ENCODE data around the gene CD38. TPM values are rescaled to one million over a fixed set of nuclear protein-coding genes. Genes with fewer than 3 reads are reported as not detected.
A peak's percentile ranks its signal among the peaks of the same experiment; 100 is the strongest.

CD38 gene
- total RNA-seq, 3 donors from 2014 or later: 2.0 to 47.2 (median 2.6) TPM

DNA sequence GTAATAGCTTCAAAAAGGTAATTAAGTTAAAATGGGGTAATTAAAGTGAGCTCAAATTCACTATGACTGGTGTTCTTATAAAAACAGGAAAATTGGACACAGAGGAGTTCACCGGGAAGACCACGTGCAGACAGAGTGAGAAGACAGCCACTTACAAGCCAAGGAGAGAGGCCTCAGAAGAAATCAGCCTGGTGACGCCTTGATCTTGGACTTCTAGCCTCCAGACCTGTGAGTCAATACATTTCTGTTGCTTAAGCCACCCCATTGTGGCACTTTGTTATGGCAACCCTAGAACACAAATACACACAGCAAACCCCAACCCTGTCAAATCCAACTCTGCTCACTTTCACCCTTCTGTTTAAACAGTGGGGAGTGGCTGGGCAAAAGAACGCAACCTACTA lies 4.1 kb upstream of the CD38 start:
- Histone ChIP-seq H3K27me3 (no peaks in the 10 kb centered on the region), H3K36me3 (no peaks in the 10 kb centered on the region), H3K4me1 (peaks cover 0 to 2% of the 10 kb centered on the region in 2 donors), H3K4me3 (no peak overlapping the region), H3K27ac (no peak overlapping the region), H3K9me3 (no peaks in the 10 kb centered on the region)
- intact Hi-C loops (cut with DNase I; ENCODE audit: low total_unique reads): no loop called here
- no peak for TF ChIP-seq POLR2A (IDR thresholded peaks at IDR 0.05)
- no peak for TF ChIP-seq POLR2AphosphoS5 (IDR thresholded peaks at IDR 0.05)
- TF ChIP-seq, protein P1, sequence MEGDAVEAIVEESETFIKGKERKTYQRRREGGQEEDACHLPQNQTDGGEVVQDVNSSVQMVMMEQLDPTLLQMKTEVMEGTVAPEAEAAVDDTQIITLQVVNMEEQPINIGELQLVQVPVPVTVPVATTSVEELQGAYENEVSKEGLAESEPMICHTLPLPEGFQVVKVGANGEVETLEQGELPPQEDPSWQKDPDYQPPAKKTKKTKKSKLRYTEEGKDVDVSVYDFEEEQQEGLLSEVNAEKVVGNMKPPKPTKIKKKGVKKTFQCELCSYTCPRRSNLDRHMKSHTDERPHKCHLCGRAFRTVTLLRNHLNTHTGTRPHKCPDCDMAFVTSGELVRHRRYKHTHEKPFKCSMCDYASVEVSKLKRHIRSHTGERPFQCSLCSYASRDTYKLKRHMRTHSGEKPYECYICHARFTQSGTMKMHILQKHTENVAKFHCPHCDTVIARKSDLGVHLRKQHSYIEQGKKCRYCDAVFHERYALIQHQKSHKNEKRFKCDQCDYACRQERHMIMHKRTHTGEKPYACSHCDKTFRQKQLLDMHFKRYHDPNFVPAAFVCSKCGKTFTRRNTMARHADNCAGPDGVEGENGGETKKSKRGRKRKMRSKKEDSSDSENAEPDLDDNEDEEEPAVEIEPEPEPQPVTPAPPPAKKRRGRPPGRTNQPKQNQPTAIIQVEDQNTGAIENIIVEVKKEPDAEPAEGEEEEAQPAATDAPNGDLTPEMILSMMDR (IDR thresholded peaks at IDR 0.05): no peak
- no peak for DNase-seq (ENCODE audit: low spot score in 2 of 2)

DNA sequence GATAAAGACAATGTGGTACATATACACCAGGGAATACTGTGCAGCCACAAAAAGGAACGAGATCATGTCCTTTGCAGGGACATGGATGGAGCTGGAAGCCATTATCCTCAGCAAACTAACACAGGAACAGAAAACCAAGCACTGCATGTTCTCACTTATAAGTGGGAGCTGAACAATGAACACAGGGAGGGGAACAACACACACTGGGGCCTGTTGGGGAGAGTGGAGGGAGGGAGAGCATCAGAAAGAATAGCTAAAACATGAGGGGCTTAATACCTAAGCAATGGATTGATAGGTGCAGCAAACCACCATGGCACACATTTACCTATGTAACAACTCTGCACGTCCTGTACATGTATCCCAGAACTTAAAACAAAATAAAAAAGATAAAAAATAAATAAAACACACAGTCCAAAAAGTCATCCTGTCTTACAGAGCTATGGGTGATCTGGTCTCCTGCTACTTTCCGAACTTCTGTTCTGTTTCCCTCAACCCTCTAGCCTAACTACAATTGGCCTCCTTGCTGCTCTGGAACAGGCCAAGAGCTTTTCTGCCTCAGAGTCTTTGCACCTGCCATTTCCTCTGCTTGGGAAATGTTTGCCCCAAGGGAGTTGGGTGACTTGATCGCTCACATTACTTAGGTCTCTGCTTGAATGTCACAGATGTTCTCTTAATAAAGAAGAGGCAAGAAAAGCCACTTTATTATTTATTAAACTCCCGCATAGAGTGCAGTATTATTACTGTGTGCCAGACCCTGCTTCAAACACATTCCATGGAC lies 1.1 kb upstream of the CD38 start:
- TF ChIP-seq POLR2AphosphoS5 (IDR thresholded peaks at IDR 0.05) (no peak), POLR2A (IDR thresholded peaks at IDR 0.05) (no peak)
- TF ChIP-seq, protein P1 (IDR thresholded peaks at IDR 0.05): no peak
- Histone ChIP-seq H3K4me1 (peaks cover 0 to 9% of the 10 kb centered on the region in 2 donors), H3K4me3 (no peak overlapping the region), H3K27me3 (no peaks in the 10 kb centered on the region), H3K27ac (no peak overlapping the region), H3K36me3 (no peaks in the 10 kb centered on the region), H3K9me3 (no peaks in the 10 kb centered on the region)
- intact Hi-C loops (cut with DNase I; ENCODE audit: low total_unique reads): no loop called here
- DNase-seq (ENCODE audit: low spot score in 2 of 2): no peak

DNA sequence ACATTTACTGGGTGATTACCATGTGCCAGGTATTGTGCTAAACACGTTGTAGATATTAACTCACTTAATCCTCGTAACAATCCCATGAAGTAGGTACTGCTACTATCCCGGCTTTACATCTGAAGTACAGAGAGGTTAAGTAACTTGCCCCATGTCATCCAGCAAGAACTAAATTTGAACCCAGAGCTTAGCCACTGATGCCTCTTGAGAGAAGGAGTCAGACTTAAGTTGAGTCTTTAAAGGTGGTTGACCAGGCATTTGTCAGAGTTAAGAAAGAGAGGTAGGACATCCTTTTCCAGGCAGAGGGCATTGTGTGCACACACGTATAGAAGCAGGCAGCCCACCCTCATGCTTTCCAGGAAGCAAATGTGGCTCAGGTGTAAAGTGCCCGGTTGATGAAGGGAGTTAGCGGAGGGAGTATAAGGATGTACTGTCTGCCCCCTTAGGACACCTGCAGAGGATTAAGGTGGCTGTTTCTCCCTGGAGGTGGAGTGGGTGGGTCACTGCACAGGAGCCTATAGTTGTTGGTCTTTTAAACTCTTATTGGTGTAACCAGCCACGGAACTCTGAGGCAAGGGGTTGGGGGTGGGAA lies 335 bp upstream of the CD38 start:
- no peaks in the 10 kb centered on the region for H3K9me3 ChIP-seq
- H3K27ac ChIP-seq: no peak overlapping the region
- H3K4me3 ChIP-seq: peak overlapping the region; percentile 48 to 70 (median 58)
- no peaks in the 10 kb centered on the region for H3K36me3 ChIP-seq
- TF ChIP-seq, protein P1 (IDR thresholded peaks at IDR 0.05): no peak
- no peak for TF ChIP-seq POLR2AphosphoS5 (IDR thresholded peaks at IDR 0.05)
- TF ChIP-seq POLR2A (IDR thresholded peaks at IDR 0.05): no peak
- intact Hi-C loops (cut with DNase I; ENCODE audit: low total_unique reads): loop anchor here (1.0 kb wide), 1 partner anchor 31 kb away; no protein-coding TSS in a partner anchor
- DNase-seq (ENCODE audit: low spot score in 2 of 2): no peak
- H3K4me1 ChIP-seq: peaks cover 0 to 9% of the 10 kb centered on the region in 2 donors
- H3K27me3 ChIP-seq: peaks cover 0 to under 1% of the 10 kb centered on the region in 2 donors

DNA sequence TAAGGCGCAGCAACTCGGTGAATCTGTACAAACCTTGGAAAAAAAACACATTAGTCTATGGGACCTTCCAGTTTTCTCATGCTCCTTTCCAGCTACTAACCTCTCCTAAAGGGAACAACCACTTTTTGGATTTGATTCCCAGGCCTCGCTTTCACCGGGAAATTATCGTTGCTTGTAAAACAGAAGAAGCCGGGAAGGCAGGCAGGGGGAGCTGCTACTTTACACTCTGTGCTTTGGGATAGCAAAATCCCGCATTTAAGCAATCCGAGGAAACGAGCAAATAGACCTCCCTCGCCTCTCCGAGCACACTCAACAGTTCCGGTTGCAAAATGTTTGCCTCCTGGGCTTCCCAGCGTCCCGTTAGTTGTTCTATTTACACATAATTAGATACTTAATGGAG lies 1.2 kb downstream of the CD38 start:
- Histone ChIP-seq H3K27ac (no peak overlapping the region), H3K9me3 (no peaks in the 10 kb centered on the region), H3K27me3 (peaks cover 0 to 7% of the 10 kb centered on the region in 2 donors), H3K36me3 (no peaks in the 10 kb centered on the region), H3K4me3 (peak overlapping the region; percentile 48 to 70 (median 58)), H3K4me1 (peaks cover 0 to 9% of the 10 kb centered on the region in 2 donors)
- intact Hi-C loops (cut with DNase I; ENCODE audit: low total_unique reads): no loop called here
- TF ChIP-seq POLR2A (IDR thresholded peaks at IDR 0.05): no peak
- no peak for TF ChIP-seq POLR2AphosphoS5 (IDR thresholded peaks at IDR 0.05)
- DNase-seq (ENCODE audit: low spot score in 2 of 2): no peak

DNA sequence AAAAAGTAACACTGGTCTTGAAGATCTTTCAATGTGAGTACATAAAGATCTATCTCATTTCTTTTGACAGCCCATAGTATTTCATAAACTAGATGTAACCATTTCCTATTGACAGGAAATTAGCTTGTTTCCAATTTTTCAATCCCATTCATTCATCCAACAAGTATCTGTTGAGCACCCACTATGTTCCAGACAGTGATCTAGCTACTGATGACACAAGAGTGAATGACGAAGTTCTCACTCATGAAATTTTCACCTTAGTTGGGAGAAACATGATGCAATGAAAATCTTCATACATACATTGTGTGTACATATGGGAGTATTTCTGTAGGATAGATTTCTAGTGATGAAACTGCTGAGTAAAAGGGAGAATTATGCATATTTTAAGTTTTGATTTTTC lies 1.7 kb downstream of the CD38 start:
- Histone ChIP-seq H3K36me3 (no peaks in the 10 kb centered on the region), H3K4me1 (peaks cover 0 to 9% of the 10 kb centered on the region in 2 donors), H3K4me3 (peak overlapping the region in 2 of 3 donors; percentile 58 to 70), H3K27ac (no peak overlapping the region), H3K9me3 (no peaks in the 10 kb centered on the region), H3K27me3 (peaks cover 0 to 7% of the 10 kb centered on the region in 2 donors)
- TF ChIP-seq, protein P1 (IDR thresholded peaks at IDR 0.05): no peak
- TF ChIP-seq POLR2A (IDR thresholded peaks at IDR 0.05) (no peak), POLR2AphosphoS5 (IDR thresholded peaks at IDR 0.05) (no peak)
- no peak for DNase-seq (ENCODE audit: low spot score in 2 of 2)
- intact Hi-C loops (cut with DNase I; ENCODE audit: low total_unique reads): no loop called here
